Neural progenitor cell (in vitro differentiated cells): ENCODE results near the gene ABHD2. TPM values are rescaled to one million over a fixed set of nuclear protein-coding genes. Genes with fewer than 3 reads are reported as not detected.
"Not testable (repeated sequence)": the region's sequence is repeated elsewhere in the genome, so short reads cannot be mapped to it uniquely, and the experiment has no call there.

ENCODE experiments used
- DNase-seq: peaks from one replicate; pipeline ENCODE4 v3.0.0-alpha.2; 2016; ENCODE audit warnings: low spot score
- H2AFZ ChIP-seq: fragments of 200-600 bp; sonication (generic); replicated peaks from 2 replicates; pipeline ENCODE4 v1.6.1; 2016; ENCODE audit warnings: antibody characterized with exemption
- H3F3A ChIP-seq: fragments of 200-600 bp; sonication (generic); 2 replicates; pipeline ENCODE4 v1.6.1; 2016; ENCODE audit warnings: antibody characterized with exemption, low read depth
- H3K27ac ChIP-seq: fragments of 200-600 bp; sonication (generic); 2 replicates; pipeline ENCODE4 v1.5.1; 2016; ENCODE audit warnings: mild to moderate bottlenecking
- H3K27me3 ChIP-seq: fragments of 200-600 bp; sonication (generic); 2 replicates; pipeline ENCODE4 v1.6.1; 2016; ENCODE audit warnings: mild to moderate bottlenecking, moderate library complexity
- H3K36me3 ChIP-seq: fragments of 200-600 bp; sonication (generic); 2 replicates; pipeline ENCODE4 v1.5.1; 2016
- H3K4me1 ChIP-seq: fragments of 200-600 bp; sonication (generic); 2 replicates; pipeline ENCODE4 v1.6.1; 2016; ENCODE audit warnings: mixed run types
- H3K4me2 ChIP-seq: fragments of 200-600 bp; sonication (generic); 2 replicates; pipeline ENCODE4 v1.6.1; 2016
- H3K4me3 ChIP-seq: fragments of 200-600 bp; sonication (generic); 2 replicates; pipeline ENCODE4 v1.5.1; 2016
- H3K79me2 ChIP-seq: fragments of 200-600 bp; sonication (generic); 2 replicates; pipeline ENCODE4 v1.6.1; 2016; ENCODE audit warnings: low read depth
- H3K9ac ChIP-seq: fragments of 200-600 bp; sonication (generic); 2 replicates; pipeline ENCODE4 v1.6.1; 2016
- H3K9me3 ChIP-seq: fragments of 200-600 bp; sonication (generic); 2 replicates; pipeline ENCODE4 v1.5.1; 2016; ENCODE audit warnings: low read depth
- H4K20me1 ChIP-seq: fragments of 200-600 bp; sonication (generic); 2 replicates; pipeline ENCODE4 v1.6.1; 2016; ENCODE audit warnings: low read depth
- H3K27ac Mint-ChIP-seq: 3 replicates; pipeline ENCODE4 v1.8.0; 2021; ENCODE audit warnings: mixed read lengths
- H3K27me3 Mint-ChIP-seq: 2 replicates; pipeline ENCODE4 v1.8.0; 2022; ENCODE audit warnings: low read depth, mild to moderate bottlenecking, inconsistent platforms, moderate library complexity, mixed read lengths; ENCODE audit not compliant: insufficient read depth
- H3K36me3 Mint-ChIP-seq: 3 replicates; pipeline ENCODE4 v1.8.0; 2021; ENCODE audit warnings: mixed read lengths
- H3K4me1 Mint-ChIP-seq: 3 replicates; pipeline ENCODE4 v1.8.0; 2021; ENCODE audit warnings: mixed read lengths
- H3K4me3 Mint-ChIP-seq: 3 replicates; pipeline ENCODE4 v1.8.0; 2021; ENCODE audit warnings: mild to moderate bottlenecking, moderate library complexity, mixed read lengths
- H3K9me3 Mint-ChIP-seq: 3 replicates; pipeline ENCODE4 v1.8.0; 2020; ENCODE audit warnings: mixed read lengths
- CTCF ChIP-seq: fragments of 200-600 bp; sonication (generic); IDR thresholded peaks from 2 replicates; pipeline ENCODE4 v1.5.1; 2017; ENCODE audit warnings: antibody characterized with exemption, mild to moderate bottlenecking
- EZH2 ChIP-seq: fragments of 200-600 bp; sonication (generic); IDR thresholded peaks from 2 replicates; pipeline ENCODE4 v1.6.1; 2017; ENCODE audit warnings: antibody characterized with exemption, mild to moderate bottlenecking, moderate library complexity
- EZH2phosphoT487 ChIP-seq: fragments of 200-600 bp; sonication (generic); IDR thresholded peaks from 2 replicates; pipeline ENCODE4 v1.6.1; 2017; ENCODE audit warnings: antibody characterized with exemption
- total RNA-seq: library from RNA; depleted of rRNA; stranded (reverse); fragments of >200 nt; gene quantifications from 2 replicates; pipeline ENCODE4 v1.2.3, GENCODE V29; 2015; ENCODE audit warnings: low replicate concordance

ABHD2 gene
- total RNA-seq, 1 donor from 2014 or later = 10.9 TPM

DNA sequence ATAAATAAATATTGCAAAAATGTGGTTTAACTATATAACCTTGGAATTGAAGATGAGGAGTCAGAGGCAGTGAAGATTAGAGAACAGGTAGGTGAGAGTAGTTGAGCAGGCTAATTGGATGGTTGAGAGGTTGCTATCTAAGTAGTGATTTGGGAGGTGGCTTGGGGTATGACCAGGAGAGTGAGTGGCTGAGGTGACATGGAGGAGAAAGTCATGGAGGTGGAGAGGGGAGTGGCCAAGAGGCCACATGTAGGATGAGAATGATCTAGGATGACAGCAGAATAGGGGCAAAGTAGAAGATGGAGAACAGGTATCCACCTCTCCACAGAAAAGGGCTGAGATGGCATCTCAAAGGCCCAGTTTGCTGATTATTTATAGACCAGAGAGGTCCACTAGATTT is 143.6 kb downstream of the ABHD2 start:
- H3K9me3 ChIP-seq = no peaks in the 10 kb centered on the region
- H3K4me1 Mint-ChIP-seq = peaks cover 5% of the 10 kb centered on the region
- H3K36me3 Mint-ChIP-seq = no peaks in the 10 kb centered on the region
- peaks cover 5% of the 10 kb centered on the region for H3K27me3 ChIP-seq
- no peak overlapping the region for H3K4me3 ChIP-seq
- no peak for DNase-seq
- peaks cover 7% of the 10 kb centered on the region for H3K4me1 ChIP-seq
- no peak overlapping the region for H2AFZ ChIP-seq
- peaks cover 2% of the 10 kb centered on the region for H3K27me3 Mint-ChIP-seq
- no peak overlapping the region for H3K4me2 ChIP-seq
- TF ChIP-seq EZH2 = no peak
- TF ChIP-seq EZH2phosphoT487 = no peak
- no peak for TF ChIP-seq CTCF
- H3K27ac ChIP-seq = no peak overlapping the region
- no peaks in the 10 kb centered on the region for H3K79me2 ChIP-seq
- no peaks in the 10 kb centered on the region for H4K20me1 ChIP-seq
- H3F3A ChIP-seq = no peaks in the 10 kb centered on the region
- H3K9me3 Mint-ChIP-seq = no peaks in the 10 kb centered on the region
- H3K27ac Mint-ChIP-seq = no peak overlapping the region
- no peak overlapping the region for H3K9ac ChIP-seq
- no peak overlapping the region for H3K4me3 Mint-ChIP-seq
- no peaks in the 10 kb centered on the region for H3K36me3 ChIP-seq

DNA sequence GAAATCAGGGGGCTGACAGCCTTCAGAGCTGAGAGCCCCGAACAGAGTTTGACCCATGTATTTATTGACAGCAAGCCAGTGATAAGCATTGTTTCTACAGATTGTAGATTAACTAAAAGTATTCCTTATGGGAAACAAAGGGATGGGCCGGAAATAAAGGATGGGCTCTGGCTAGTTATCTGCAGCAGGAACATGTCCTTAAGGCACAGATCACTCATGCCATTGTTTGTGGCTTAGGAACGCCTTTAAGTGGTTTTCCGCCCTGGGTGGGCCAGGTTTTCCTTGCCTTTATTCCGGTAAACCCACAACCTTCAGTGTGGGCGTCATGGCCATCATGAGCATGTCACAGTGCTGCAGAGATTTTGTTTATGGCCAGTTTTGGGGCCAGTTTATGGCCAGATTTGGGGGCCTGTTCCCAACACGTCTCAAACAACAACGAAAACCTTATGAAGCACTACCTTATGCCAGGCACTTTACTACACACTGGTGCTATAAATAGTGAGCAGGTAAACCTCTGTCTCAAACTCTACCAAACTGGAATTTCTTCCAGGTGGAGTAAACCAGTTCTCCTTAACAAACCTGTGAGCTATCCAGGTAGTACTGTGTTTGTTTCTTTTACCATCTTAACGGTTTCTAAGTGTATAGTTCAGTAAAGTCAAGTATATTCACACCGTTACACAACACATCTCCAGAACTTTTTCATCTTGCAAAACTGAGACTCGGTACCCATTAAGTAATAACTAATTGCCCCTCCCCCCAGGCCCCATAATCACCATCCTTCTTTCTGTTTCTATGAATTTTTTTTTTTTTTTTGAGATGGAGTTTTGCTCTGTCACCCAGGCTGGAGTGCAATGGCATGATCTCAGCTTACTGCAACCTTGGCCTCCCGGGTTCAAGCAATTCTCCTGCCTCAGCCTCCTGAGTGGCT is 151.9 kb downstream of the ABHD2 start:
- not testable (repeated sequence) for H3K4me1 Mint-ChIP-seq, H3K36me3 Mint-ChIP-seq, H4K20me1 ChIP-seq, H3K27me3 ChIP-seq, H3K9me3 ChIP-seq, H3K4me2 ChIP-seq, H3K9ac ChIP-seq, H3K4me3 ChIP-seq, DNase-seq, H3K27me3 Mint-ChIP-seq, H3F3A ChIP-seq, H3K4me3 Mint-ChIP-seq, H2AFZ ChIP-seq, H3K9me3 Mint-ChIP-seq, H3K36me3 ChIP-seq, H3K27ac ChIP-seq, H3K27ac Mint-ChIP-seq
- Histone ChIP-seq H3K79me2 (peaks cover 12% of the 10 kb centered on the region), H3K4me1 (peaks cover 11% of the 10 kb centered on the region)

DNA sequence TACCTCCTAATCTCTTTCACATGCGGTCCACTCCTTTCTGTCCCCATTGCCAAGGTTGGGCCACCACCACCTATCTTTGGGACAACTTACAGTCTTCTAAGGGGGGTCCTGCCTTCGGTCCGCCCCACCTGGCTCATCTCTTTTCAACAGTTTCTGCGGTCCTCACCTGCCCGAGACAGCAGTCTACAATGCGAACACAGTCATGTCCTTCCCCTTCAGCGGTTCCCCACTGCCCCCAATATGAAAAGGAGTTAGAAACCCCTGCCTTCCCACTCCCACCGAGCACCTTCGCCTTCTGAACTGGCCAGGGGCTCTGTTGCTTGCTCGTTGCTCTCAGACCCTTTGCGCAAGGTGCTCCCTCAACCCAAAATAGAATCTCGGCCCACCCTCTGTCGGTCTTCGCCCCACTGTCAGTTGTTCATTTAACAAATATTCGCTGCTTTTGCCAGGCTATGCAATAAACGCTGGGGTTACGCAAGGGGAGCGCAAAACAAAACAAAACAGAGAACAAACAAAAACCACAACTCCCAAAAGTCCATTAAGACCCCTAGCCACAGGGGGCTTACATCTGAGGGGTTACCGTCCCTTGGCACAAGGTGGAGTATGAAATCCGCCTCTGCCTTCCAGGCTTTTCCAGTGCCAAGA is 154.9 kb downstream of the ABHD2 start:
- TF ChIP-seq EZH2phosphoT487 = no peak
- no peak for TF ChIP-seq CTCF
- no peak for TF ChIP-seq EZH2
- Histone ChIP-seq H3K4me2 (peak overlapping the region; percentile 90), H3K4me1 (peaks cover 17% of the 10 kb centered on the region), H3K36me3 (peaks cover 11% of the 10 kb centered on the region), H3F3A (no peaks in the 10 kb centered on the region), H3K79me2 (peaks cover 42% of the 10 kb centered on the region), H3K27ac (no peak overlapping the region), H3K9me3 (no peaks in the 10 kb centered on the region), H3K27me3 (no peaks in the 10 kb centered on the region), H4K20me1 (peaks cover 10% of the 10 kb centered on the region), H2AFZ (peak overlapping the region; percentile 94), H3K4me3 (peak overlapping the region; percentile 78), H3K9ac (no peak overlapping the region)
- Mint-ChIP-seq H3K4me1 (peaks cover 22% of the 10 kb centered on the region), H3K9me3 (no peaks in the 10 kb centered on the region), H3K4me3 (peak overlapping the region; percentile 98), H3K36me3 (peaks cover 18% of the 10 kb centered on the region), H3K27ac (no peak overlapping the region), H3K27me3 (no peaks in the 10 kb centered on the region)
- no peak for DNase-seq
